Endothelial cell of umbilical vein (primary cell): ENCODE data around the gene PDE11A. TPM values are rescaled to one million over a fixed set of nuclear protein-coding genes. Genes with fewer than 3 reads are reported as not detected.

ENCODE experiments used
- BruUV-seq: library from RNA; stranded (reverse); fragments of 400-500 nt; replicated peaks from 2 replicates; lab custom pipeline; 2021; lab: Mats Ljungman, UMichigan
- CTCF ChIA-PET: fragments of 300-600, 350-600 bp; sonication (Branson Sonifier 250); formaldehyde crosslinking; loops from one replicate; lab custom pipeline; 2021; ENCODE audit warnings: antibody characterized with exemption, inconsistent platforms; lab: Charles Lee
- POLR2A ChIA-PET: fragments of 300-600, 350-600 bp; sonication (Branson Sonifier 250); formaldehyde crosslinking; loops from one replicate; lab custom pipeline; 2021; ENCODE audit warnings: antibody characterized with exemption, inconsistent platforms; lab: Charles Lee
- DNase-seq: peaks from one replicate; pipeline ENCODE4 v3.0.0-alpha.2; 2011; ENCODE audit warnings: low read depth, low spot score
- FAIRE-seq: peaks from 2 replicates; lab custom pipeline; 2011; peaks lifted over from hg19 to GRCh38; lab: Jason Lieb, UNC
- H2AFZ ChIP-seq: 2 replicates; pipeline ENCODE4 v1.6.0; 2012; ENCODE audit warnings: low read depth, low read length, control low read depth, inconsistent platforms
- H3K27ac ChIP-seq: 2 replicates; pipeline ENCODE4 v1.5.1; 2011; ENCODE audit warnings: low read depth, mild to moderate bottlenecking, control low read depth, low read length, moderate library complexity; ENCODE audit not compliant: insufficient read depth
- H3K27me3 ChIP-seq, 2 experiments: 2 replicates each; pipeline versions ENCODE4 v1.6.0 to v1.6.1; 2011; ENCODE audit warnings: low read length in 2 of 2, mixed read lengths in 1 of 2; ENCODE audit not compliant: control insufficient read depth in 2 of 2, insufficient read depth in 2 of 2
- H3K36me3 ChIP-seq, 2 experiments: 2 replicates in 1 of 2; 3 replicates in 1 of 2; pipeline ENCODE4 v1.5.1; 2011; ENCODE audit warnings: low read length in 2 of 2, mild to moderate bottlenecking in 1 of 2, moderate library complexity in 1 of 2; ENCODE audit not compliant: control insufficient read depth in 2 of 2, insufficient read depth in 2 of 2; ENCODE audit errors: extremely low read depth in 1 of 2
- H3K4me1 ChIP-seq: 3 replicates; pipeline ENCODE4 v1.5.1; 2011; ENCODE audit warnings: mild to moderate bottlenecking, low read length; ENCODE audit not compliant: control insufficient read depth, insufficient read depth; ENCODE audit errors: extremely low read depth
- H3K4me2 ChIP-seq: 2 replicates; pipeline ENCODE4 v1.6.1; 2011; ENCODE audit warnings: low read length, control low read depth, mixed read lengths; ENCODE audit not compliant: insufficient read depth
- H3K4me3 ChIP-seq, 3 experiments: fragments of 200-600 bp in 1 of 3; sonication (generic), shearing (Covaris generic) in 1 of 3; replicated peaks in 1 of 3; 2 replicates each; pipeline ENCODE4 v1.5.1; 2011 to 2016; ENCODE audit warnings: control low read depth in 3 of 3, low read length in 3 of 3, mild to moderate bottlenecking in 2 of 3, inconsistent platforms in 1 of 3, low read depth in 1 of 3, moderate library complexity in 1 of 3; ENCODE audit not compliant: insufficient read depth in 1 of 3
- H3K79me2 ChIP-seq: 2 replicates; pipeline ENCODE4 v1.6.0; 2012; ENCODE audit warnings: low read length, inconsistent platforms; ENCODE audit not compliant: control insufficient read depth, insufficient read depth
- H3K9ac ChIP-seq: replicated peaks from 2 replicates; pipeline ENCODE3; 2011; ENCODE audit warnings: low read length, control low read depth; ENCODE audit not compliant: insufficient read depth; ENCODE audit errors: extremely low read depth
- H3K9me1 ChIP-seq: replicated peaks from 3 replicates; pipeline ENCODE4 v1.6.0; 2011; ENCODE audit warnings: mild to moderate bottlenecking, low read length; ENCODE audit not compliant: control insufficient read depth, insufficient read depth; ENCODE audit errors: extremely low read depth
- H3K9me3 ChIP-seq: replicated peaks from 2 replicates; pipeline ENCODE4 v1.5.1; 2012; ENCODE audit warnings: low read length, inconsistent platforms; ENCODE audit not compliant: control insufficient read depth, insufficient read depth
- H4K20me1 ChIP-seq: replicated peaks from 2 replicates; pipeline ENCODE3; 2011; ENCODE audit warnings: mild to moderate bottlenecking, low read length; ENCODE audit not compliant: control insufficient read depth, insufficient read depth; ENCODE audit errors: extremely low read depth
- CTCF ChIP-seq, 2 donors: IDR thresholded peaks; 1 replicate in 1 of 2; 2 replicates in 1 of 2; pipeline ENCODE4 v1.5.1; 2011; ENCODE audit warnings: low read length in 2 of 2, mild to moderate bottlenecking in 2 of 2, moderate library complexity in 2 of 2, control low read depth in 1 of 2, inconsistent platforms in 1 of 2, low read depth in 1 of 2; ENCODE audit not compliant: insufficient read depth in 1 of 2; ENCODE audit errors: extremely low read depth in 1 of 2
- EZH2 ChIP-seq: IDR thresholded peaks from 2 replicates; pipeline ENCODE4 v1.6.1; 2012; ENCODE audit warnings: borderline replicate concordance, low read depth, mild to moderate bottlenecking, moderate library complexity, low read length, inconsistent platforms; ENCODE audit not compliant: severe bottlenecking
- FOS ChIP-seq: IDR thresholded peaks from 2 replicates; pipeline ENCODE4 v1.6.1; 2011; ENCODE audit warnings: mild to moderate bottlenecking, low read length, moderate library complexity, borderline replicate concordance; ENCODE audit not compliant: insufficient read depth
- GATA2 ChIP-seq: IDR thresholded peaks from 2 replicates; pipeline ENCODE4 v1.7.0; 2011; ENCODE audit warnings: low read depth, mild to moderate bottlenecking, moderate library complexity, mixed read lengths, low read length; ENCODE audit not compliant: insufficient read length, insufficient read depth
- JUN ChIP-seq: IDR thresholded peaks from 2 replicates; pipeline ENCODE4 v1.6.1; 2011; ENCODE audit warnings: borderline replicate concordance, low read depth; ENCODE audit not compliant: insufficient read length, insufficient read depth
- MAX ChIP-seq: IDR thresholded peaks from 2 replicates; pipeline ENCODE4 v1.6.1; 2011; ENCODE audit not compliant: insufficient read depth, insufficient read length
- MYC ChIP-seq: IDR thresholded peaks from one replicate; pipeline ENCODE4 v1.6.1; 2011; ENCODE audit warnings: mild to moderate bottlenecking, low read depth, low read length
- POLR2A ChIP-seq: IDR thresholded peaks from 2 replicates; pipeline ENCODE4 v1.6.1; 2012; ENCODE audit warnings: low read depth, mild to moderate bottlenecking, control low read depth, low read length
- POLR2AphosphoS5 ChIP-seq: IDR thresholded peaks from 2 replicates; pipeline ENCODE4 v1.6.1; 2012; ENCODE audit warnings: low read depth, mild to moderate bottlenecking, control low read depth, low read length, moderate library complexity; ENCODE audit not compliant: insufficient read depth
- dilution Hi-C: fragments of 300-500 bp; cut with MboI; formaldehyde crosslinking; loops from one replicate; pipeline ENCODE4 v1.15.0; 2019; ENCODE audit warnings: low sequenced_read_pairs; ENCODE audit not compliant: extremely low pct_ligation_motif_present
- intact Hi-C: fragments of 100-400 bp; cut with micrococcal nuclease; formaldehyde crosslinking; loops from one replicate; pipeline ENCODE4 v1.10.0; 2022
- polyA plus RNA-seq, 4 experiments: library from polyadenylated mRNA; depleted of rRNA in 3 of 4; stranded (reverse) in 3 of 4; unstranded in 1 of 4; fragments of >200 nt; gene quantifications; 2 replicates each; pipeline versions ENCODE4 v1.2.1 to v1.2.3, GENCODE V29; 2011 to 2012; ENCODE audit warnings: missing spikeins in 1 of 4
- total RNA-seq: library from RNA; stranded (reverse); gene quantifications from 2 replicates; pipeline ENCODE4 v1.2.3, GENCODE V29; 2021

Gene PDE11A
- total and polyA plus RNA-seq, 2 donors (not counting 3 experiments of a cell fraction or from before 2014, with no cell fraction given) = 0.07 to 0.51 TPM

- Histone ChIP-seq H3K4me2 (no peak overlapping the region), H4K20me1 (no peaks in the 10 kb centered on the region), H3K79me2 (no peaks in the 10 kb centered on the region), H3K9me1 (no peaks in the 10 kb centered on the region), H3K9ac (no peak overlapping the region), H3K4me1 (no peaks in the 10 kb centered on the region), H3K4me3 (no peak overlapping the region), H3K36me3 (no peaks in the 10 kb centered on the region), H3K9me3 (no peaks in the 10 kb centered on the region), H3K27ac (no peak overlapping the region), H2AFZ (no peak overlapping the region), H3K27me3 (no peaks in the 10 kb centered on the region)
- no TSS peak for BruUV-seq
- FAIRE-seq = no peak
- TF ChIP-seq MYC (no peak), GATA2 (no peak), EZH2 (no peak), FOS (no peak), JUN (no peak), MAX (no peak), POLR2A (no peak), POLR2AphosphoS5 (no peak), CTCF (IDR thresholded peaks at IDR 0.05; ENCODE audit: extremely low read depth in 1 of 2, insufficient read depth in 1 of 2, low read depth in 1 of 2, low read length in 2 of 2) (no peak)
- POLR2A ChIA-PET = interaction anchor here (0.6 kb wide), 1 partner anchor 474 kb away, joined by 3 read pairs; no protein-coding TSS in a partner anchor
- CTCF ChIA-PET = no interaction called here
- dilution Hi-C loops = no loop called here
- no peak for DNase-seq
- intact Hi-C loops = no loop called here
These were observed 434.1 kb downstream of the PDE11A start for GRCh38 chr2:177638507-177638906.
